ENCODE data around the gene RAD51AP1.
"Not testable (repeated sequence)": the region's sequence is repeated elsewhere in the genome, so short reads cannot be mapped to it uniquely, and the experiment has no call there.

Gene RAD51AP1

DNA sequence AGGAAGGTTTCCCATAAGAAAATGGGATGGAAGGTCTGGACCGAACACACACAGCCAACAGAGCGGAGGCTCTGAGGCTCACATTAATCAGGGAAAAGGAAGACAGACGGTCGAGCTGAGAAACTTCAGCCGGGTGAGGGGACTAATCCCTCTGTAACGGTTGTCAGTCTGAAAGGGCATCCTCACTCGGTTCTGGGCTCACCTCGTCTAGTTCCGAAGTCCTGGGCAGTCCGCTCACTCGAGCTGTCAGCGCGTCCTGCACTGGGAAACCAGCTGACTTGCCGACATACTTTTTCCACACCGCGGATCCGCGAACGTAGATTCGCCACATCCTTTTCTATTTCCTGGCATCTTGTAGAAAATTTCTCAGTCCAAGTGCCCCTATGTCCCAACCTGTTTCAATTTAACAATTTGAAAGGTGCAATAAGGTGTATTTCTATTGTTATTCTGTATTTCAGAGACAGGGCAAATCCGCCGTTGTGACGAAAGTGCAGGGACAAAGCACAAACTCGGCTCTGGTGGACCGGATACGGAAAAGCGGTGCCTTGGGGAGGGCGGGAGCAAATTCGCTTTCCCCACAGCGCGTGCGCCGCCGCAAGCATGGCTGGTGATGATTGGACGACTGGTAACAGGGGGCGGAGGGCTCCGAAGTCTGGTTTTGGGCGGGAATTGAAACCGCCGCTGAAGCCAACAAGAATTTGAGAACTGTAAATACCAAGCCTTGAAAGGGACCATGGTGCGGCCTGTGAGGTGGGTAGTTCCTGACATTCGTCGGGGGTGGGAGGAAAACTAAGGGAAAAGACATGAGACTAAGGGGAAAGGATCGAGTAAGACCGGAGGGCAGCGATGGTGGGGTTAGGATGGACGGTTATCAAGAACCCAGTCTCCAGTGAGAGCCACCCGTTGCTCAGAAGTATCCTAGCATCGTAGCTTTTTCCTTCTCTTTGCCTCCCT lies at the start of gene RAD51AP1:
Gene RAD51AP1 (plus strand): TSS at position 684 of the 954 bp plus-strand sequence. CDS start 50 bp downstream, at position 734.
- DNase-seq, result peak; percentile 98

GRCh38 chr12:4489556-4489955 lies 49.1 kb upstream of the RAD51AP1 start:
- no peak for DNase-seq

- DNase-seq, result no peak
Observed at GRCh38 chr12:4490973-4491372, 47.7 kb upstream of the RAD51AP1 start.

GRCh38 chr12:4496145-4496838 lies 42.4 kb upstream of the RAD51AP1 start:
- no peak for DNase-seq

DNA sequence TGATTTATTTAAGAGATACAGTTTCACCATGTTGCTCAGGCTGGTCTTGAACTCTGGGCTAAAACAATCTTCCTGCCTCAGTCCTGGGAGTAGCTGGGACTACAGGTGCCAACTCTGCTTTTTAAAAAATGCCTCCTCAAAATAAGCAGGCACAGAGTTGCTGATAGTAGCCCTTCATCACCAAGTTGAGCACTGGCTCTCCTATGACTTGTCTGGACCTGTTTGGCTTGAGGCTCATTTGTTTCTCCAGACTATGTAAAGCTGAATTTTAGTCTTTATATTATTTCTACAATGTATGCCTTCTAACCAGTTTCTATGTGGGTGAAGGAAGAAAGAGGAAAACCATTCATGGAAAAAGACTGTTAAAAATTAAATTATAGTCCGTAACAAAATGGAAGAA lies 39.5 kb upstream of the RAD51AP1 start:
- DNase-seq, result no peak

DNA sequence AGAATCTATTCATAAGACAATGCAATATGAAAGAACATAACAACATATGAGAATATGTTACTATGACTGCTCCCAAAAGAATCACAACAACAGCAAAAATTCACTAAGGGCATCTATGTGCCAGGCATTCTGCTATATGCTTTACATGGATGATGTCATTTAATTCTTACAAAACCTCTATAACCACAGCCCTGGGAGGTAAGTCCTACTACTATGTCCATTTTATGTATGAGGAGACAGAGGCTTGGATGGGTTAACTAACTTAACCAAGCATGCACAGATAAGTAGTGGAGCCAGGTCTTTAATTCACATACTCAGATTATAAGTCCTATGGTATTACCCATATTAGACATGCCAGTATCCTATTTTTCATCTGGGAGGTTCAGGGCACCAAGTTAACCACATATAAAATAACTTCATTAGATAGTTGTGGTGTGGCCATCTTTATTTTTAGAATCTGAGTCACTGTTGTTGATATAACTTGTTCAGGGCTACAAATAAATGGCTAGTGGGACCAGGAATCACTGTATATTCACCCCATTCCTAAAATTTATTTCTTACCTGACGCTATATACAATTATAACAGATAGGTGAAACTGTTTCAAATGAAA lies 33.2 kb upstream of the RAD51AP1 start:
- DNase-seq, result no peak

DNA sequence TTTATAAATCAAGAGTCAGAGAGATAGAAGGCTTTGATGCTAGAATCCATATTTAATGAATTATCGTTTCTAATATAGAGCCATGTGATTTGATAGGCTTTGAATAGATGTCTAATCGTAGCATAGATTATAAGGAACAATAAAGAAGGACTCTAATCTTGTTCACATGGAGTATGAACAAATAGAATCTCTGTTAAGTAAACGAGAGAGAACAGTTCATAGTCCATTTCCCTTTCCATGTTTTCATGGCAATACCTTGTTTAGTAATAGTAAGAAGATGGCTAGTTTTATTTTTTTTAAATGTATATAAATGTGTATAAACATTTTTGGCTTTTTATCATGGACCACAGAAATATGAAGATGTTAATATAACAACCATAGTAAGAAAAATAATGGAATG lies 32.3 kb upstream of the RAD51AP1 start:
- no peak for DNase-seq

GRCh38 chr12:4506870-4507269 lies 31.8 kb upstream of the RAD51AP1 start:
- no peak for DNase-seq

DNA sequence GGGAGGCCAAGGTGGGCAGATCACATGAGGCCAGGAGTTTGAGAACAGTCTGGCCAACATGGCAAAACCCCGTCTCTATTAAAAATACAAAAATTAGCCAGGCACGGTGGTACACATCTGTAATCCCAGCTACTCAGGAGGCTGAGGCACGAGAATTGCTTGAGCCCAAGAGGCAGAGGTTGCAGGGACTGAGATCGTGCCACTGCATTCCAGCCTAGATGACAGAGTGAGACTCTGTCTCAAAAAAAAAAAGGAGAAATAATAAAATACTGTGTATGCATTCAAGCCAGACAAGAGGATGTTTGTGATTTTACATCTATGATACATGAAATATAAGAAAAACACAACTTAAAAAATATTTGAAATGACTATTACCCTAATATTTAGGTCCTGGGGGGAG lies 30.2 kb upstream of the RAD51AP1 start:
- DNase-seq, result not testable (repeated sequence)

GRCh38 chr12:4509269-4509668 lies 29.4 kb upstream of the RAD51AP1 start:
- not testable (repeated sequence) for DNase-seq

- DNase-seq, result no peak
Observed at GRCh38 chr12:4518106-4518728, 20.5 kb upstream of the RAD51AP1 start.

DNA sequence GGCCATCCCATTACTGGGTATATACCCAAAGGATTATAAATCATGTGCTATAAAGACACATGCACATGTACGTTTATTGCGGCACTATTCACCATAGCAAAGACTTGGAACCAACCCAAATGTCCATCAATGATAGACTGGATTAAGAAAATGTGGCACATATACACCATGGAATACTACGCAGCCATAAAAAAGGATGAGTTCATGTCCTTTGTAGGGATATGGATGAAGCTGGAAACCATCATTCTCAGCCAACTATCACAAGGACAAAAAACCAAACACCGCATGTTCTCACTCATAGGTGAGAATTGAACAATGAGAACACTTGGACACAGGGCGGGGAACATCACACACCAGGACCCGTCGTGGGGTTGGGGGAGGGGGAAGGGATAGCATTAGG lies 15.2 kb upstream of the RAD51AP1 start:
- DNase-seq, result not testable (repeated sequence)

GRCh38 chr12:4526923-4527546 lies 11.7 kb upstream of the RAD51AP1 start:
- no peak for DNase-seq

DNA sequence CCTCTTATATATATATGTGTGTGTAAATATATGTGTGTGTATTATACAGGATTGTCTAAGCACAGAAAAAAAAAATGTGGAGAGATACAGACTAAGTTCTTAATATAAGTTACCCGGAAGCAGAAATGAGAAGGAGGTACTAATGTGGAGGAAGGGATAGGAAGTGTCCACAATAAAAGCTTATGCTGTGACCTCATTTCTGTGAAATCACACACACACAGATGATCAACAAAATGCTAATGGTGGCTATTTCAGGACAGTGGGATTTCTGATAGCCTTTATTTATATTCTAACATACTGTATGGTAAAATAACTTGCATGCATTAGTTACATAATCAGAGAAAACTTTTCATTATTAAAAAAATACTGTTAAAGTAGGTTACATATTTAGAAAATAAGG lies 8.5 kb upstream of the RAD51AP1 start:
- no peak for DNase-seq

GRCh38 chr12:4530982-4531586 lies 7.6 kb upstream of the RAD51AP1 start:
- no peak for DNase-seq

GRCh38 chr12:4535092-4535491 lies 3.6 kb upstream of the RAD51AP1 start:
- DNase-seq, result no peak

DNA sequence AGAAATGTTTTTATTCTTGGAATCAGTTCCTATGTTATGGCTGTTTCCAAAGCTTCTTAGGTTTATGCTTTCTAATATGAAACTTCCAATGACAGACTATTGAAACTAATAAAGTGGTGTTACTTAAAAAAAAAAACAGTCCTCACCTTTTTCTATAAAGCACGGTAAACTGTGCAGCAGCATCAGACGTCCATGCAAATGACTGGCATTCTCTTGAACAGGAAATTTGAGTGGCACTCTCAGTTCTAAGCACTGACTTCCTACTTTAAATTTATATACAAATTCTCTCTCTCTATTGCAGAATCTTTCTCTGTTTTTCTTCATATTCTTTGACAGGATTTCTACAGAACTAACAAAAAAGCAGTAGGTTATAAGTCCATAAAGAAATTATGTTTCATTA lies 2.8 kb upstream of the RAD51AP1 start:
- no peak for DNase-seq

DNA sequence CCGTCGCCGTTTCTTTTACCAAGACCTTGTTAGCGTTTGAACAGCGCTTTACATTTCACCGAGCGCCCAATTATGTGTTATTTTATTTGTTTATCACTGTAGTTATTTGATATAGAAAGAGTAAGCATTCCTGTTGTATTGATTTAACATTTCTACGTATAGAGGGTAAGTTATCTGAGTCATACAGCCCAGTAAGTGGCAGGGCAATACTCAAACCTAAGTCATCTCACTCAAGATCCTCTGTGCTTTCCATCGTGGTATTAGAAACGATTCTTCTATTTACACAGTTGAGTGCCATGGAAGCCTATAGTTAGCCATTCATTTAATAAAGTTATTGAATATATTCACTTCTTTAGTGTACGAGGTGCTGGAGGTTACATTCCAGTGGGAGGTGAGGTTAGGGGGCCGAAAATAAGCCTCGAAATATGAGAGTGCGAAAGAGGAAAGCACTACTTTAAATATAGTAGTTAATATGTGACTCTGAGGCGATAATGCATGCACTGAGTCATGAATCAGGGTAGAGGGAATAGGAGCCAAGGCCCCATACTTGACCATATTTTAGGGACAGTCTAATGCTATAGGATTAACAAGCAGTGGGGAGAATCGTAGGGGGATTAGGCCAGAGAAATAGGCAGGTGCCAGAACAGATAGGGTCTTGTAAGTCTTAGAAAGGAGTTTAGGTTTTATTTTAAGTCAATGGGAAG lies 629 bp downstream of the RAD51AP1 start:
- no peak for DNase-seq

DNA sequence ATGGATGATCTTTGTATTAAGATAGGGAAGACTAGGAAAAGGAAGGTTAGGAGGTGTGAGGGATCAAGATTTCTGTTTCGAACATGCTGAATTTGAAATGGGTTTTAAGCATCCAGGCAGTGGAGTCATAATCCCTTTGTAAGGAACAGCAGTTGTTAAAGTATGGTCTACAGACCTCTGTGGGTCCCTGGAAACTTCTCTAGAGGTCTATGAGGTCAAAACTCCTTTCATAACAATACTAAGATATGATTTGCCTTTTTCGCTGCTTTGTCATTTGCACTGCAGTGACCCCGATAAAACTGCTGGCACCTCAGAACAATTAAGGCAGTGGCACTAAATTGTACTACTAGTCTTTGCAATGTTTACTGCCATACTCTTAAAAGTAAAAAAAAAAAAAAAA lies 1.5 kb downstream of the RAD51AP1 start:
- DNase-seq, result no peak

GRCh38 chr12:4540638-4541037 lies 1.9 kb downstream of the RAD51AP1 start:
- DNase-seq, result no peak

DNA sequence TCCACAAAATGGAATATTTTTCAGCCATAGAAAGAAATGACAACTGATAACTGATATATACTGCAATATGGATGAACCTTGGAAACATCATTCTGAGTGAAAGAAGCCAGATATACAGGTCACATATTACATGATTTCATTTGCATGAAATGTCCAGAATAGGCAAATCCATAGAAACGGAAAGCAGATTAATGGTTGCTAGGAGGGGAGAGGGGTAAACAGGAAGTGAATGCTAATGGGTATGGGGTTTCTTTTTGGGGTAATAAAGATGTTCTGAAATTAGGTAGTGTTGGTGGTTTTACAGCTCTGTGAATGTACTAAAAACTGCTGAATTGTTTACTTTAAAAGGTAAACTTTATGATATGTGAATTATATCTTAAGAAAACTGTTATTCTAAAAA lies 6.5 kb downstream of the RAD51AP1 start:
- DNase-seq, result no peak

DNA sequence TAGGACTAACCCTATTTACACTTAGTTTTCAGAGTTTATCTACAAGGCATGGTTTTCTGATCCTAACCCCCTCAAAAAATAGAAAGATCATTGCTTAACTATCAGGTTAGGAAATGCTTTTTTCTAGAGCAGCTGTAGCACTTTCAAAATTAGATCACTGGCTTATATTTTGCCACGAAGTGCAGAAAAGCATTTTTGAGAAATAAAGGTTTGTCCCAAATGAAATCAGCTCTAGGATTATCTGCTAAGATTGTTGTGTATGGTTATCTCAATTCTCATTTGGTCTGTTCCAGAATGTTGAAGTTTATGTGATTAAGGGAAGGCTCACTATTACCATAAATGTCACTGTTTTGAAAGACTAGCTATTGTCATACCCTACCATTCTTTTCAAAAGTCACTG lies 13.5 kb downstream of the RAD51AP1 start:
- DNase-seq, result no peak
